Kidney (tissue), 14 donors: Measurements from ENCODE around the gene CABP1. TPM values are rescaled to one million over a fixed set of nuclear protein-coding genes. Genes with fewer than 3 reads are reported as not detected.

Experiments used
- DNase-seq, 5 donors: peaks; one replicate each; pipeline ENCODE4 v3.0.0-alpha.2; 2013 to 2020
- FAIRE-seq: peaks from 2 replicates; lab custom pipeline; 2012; peaks lifted over from hg19 to GRCh38; lab: Jason Lieb, UNC
- H3K27ac ChIP-seq, 2 donors: one replicate each; pipeline ENCODE4 v1.7.0; 2013; ENCODE audit warnings: low read depth in 2 of 2, low read length in 2 of 2, inconsistent platforms in 1 of 2
- H3K27me3 ChIP-seq: one replicate; pipeline ENCODE4 v1.7.1; 2013; ENCODE audit warnings: low read length, inconsistent platforms; ENCODE audit not compliant: control insufficient read depth, insufficient read depth
- H3K36me3 ChIP-seq, 3 donors: one replicate each; pipeline versions ENCODE4 v1.7.0 to v1.7.1; 2013; ENCODE audit warnings: low read length in 3 of 3, control low read depth in 1 of 3, inconsistent platforms in 1 of 3; ENCODE audit not compliant: insufficient read depth in 3 of 3, control insufficient read depth in 2 of 3
- H3K4me1 ChIP-seq, 3 donors: one replicate each; pipeline versions ENCODE4 v1.7.0 to v1.7.1; 2013; ENCODE audit warnings: low read length in 3 of 3, inconsistent platforms in 1 of 3, low read depth in 1 of 3; ENCODE audit not compliant: control insufficient read depth in 2 of 3, insufficient read depth in 2 of 3
- H3K4me3 ChIP-seq, 3 donors: one replicate each; pipeline versions ENCODE4 v1.7.0 to v1.8.1; 2013; ENCODE audit warnings: low read length in 3 of 3, control low read depth in 1 of 3, inconsistent platforms in 1 of 3
- H3K9ac ChIP-seq, 3 donors: one replicate each; pipeline versions ENCODE4 v1.7.0 to v1.7.1; 2013; ENCODE audit warnings: low read length in 3 of 3, control low read depth in 1 of 3, inconsistent platforms in 1 of 3
- H3K9me3 ChIP-seq, 3 donors: one replicate each; pipeline versions ENCODE4 v1.7.0 to v1.7.1; 2013; ENCODE audit warnings: low read length in 3 of 3, control low read depth in 1 of 3, inconsistent platforms in 1 of 3; ENCODE audit not compliant: control insufficient read depth in 2 of 3, insufficient read depth in 1 of 3
- CTCF ChIP-seq: IDR thresholded peaks from 3 replicates; pipeline ENCODE4 v1.5.1; 2012; ENCODE audit warnings: mild to moderate bottlenecking, moderate library complexity, borderline replicate concordance; ENCODE audit not compliant: insufficient read depth; ENCODE audit errors: extremely low read depth
- intact Hi-C: fragments of 100-400 bp; cut with DNase I; formaldehyde crosslinking; loops from one replicate; pipeline ENCODE4 v1.11.1; 2022
- polyA plus RNA-seq: library from polyadenylated mRNA; stranded (reverse); fragments of 350-450 nt; fragmentation: Illumina TruSeq; extraction: RNeasy Lipid Tissue Mini Kit (QIAGEN cat#74804); gene quantifications from one replicate; pipeline ENCODE4 v1.2.3, GENCODE V29; 2014; ENCODE audit warnings: low read depth, low replicate concordance; ENCODE audit not compliant: insufficient read depth
- total RNA-seq: library from RNA; stranded (reverse); fragmentation: NEBNext Ultra II Directional; extraction: Animal tissue kit (Norgen Biotek cat#: 25700); gene quantifications from one replicate; pipeline ENCODE4 v1.2.1, GENCODE V29; 2021
- donor health status: control.
- donor health status: control.
- donor health status: control.
- donor health status: control.
- donor health status: control.
- donor health status: DM: yes; HTN: yes; CAD: no.
- donor health status: Normal renal cell carcinoma (clear cell type).

The CABP1 gene
- total and polyA plus RNA-seq, 2 donors from 2014 or later, result 2.0 to 24.1 TPM

GRCh38 chr12:120662879-120663278 is 22.5 kb downstream of the CABP1 start:
- H3K27ac ChIP-seq, result no peak overlapping the region
- TF ChIP-seq CTCF, result no peak
- intact Hi-C loops, result no loop called here
- no peaks in the 10 kb centered on the region for H3K4me1 ChIP-seq
- FAIRE-seq (no peak), DNase-seq (peak in 1 of 5 donors; percentile 16)
- H3K9ac ChIP-seq, result no peak overlapping the region
- H3K27me3 ChIP-seq, result no peaks in the 10 kb centered on the region
- H3K36me3 ChIP-seq, result no peaks in the 10 kb centered on the region
- no peak overlapping the region for H3K4me3 ChIP-seq
- no peaks in the 10 kb centered on the region for H3K9me3 ChIP-seq

- TF ChIP-seq CTCF, result no peak
- FAIRE-seq (no peak), DNase-seq (no peak)
- H3K9me3 ChIP-seq, result no peaks in the 10 kb centered on the region
- H3K36me3 ChIP-seq, result no peaks in the 10 kb centered on the region
- no peak overlapping the region for H3K9ac ChIP-seq
- no peak overlapping the region for H3K4me3 ChIP-seq
- H3K27me3 ChIP-seq, result no peaks in the 10 kb centered on the region
- H3K27ac ChIP-seq, result no peak overlapping the region
- H3K4me1 ChIP-seq, result no peaks in the 10 kb centered on the region
- intact Hi-C loops, result no loop called here
These were observed 23.3 kb downstream of the CABP1 start for GRCh38 chr12:120663741-120664140.

GRCh38 chr12:120666571-120667390 is 26.4 kb downstream of the CABP1 start:
- Histone ChIP-seq H3K27ac (no peak overlapping the region), H3K9ac (no peak overlapping the region), H3K9me3 (no peaks in the 10 kb centered on the region), H3K4me3 (no peak overlapping the region), H3K27me3 (no peaks in the 10 kb centered on the region), H3K36me3 (no peaks in the 10 kb centered on the region), H3K4me1 (peaks cover 0 to 2% (median 0%) of the 10 kb centered on the region in 3 donors)
- TF ChIP-seq CTCF, result no peak
- intact Hi-C loops, result no loop called here
- no peak for FAIRE-seq
- peak in 1 of 5 donors; percentile 54 for DNase-seq
